CD4-positive, alpha-beta T cell (primary cell): ENCODE measurements around the gene KCNMB1. TPM values are rescaled to one million over a fixed set of nuclear protein-coding genes. Genes with fewer than 3 reads are reported as not detected.

Experiments used
- ATAC-seq: fragments of 200-7000 bp; cut with Tn5 transposase; one replicate; pipeline ENCODE4 v1.10.0; 2022; ENCODE audit warnings: mild to moderate bottlenecking; ENCODE audit not compliant: poor library complexity
- CTCF ChIA-PET: fragments of 350-600 bp; sonication (Branson Sonifier 250); formaldehyde crosslinking; loops from one replicate; lab custom pipeline; 2021; ENCODE audit warnings: antibody characterized with exemption, inconsistent platforms; lab: Charles Lee
- POLR2A ChIA-PET: fragments of 350-600 bp; sonication (Branson Sonifier 250); formaldehyde crosslinking; loops from one replicate; lab custom pipeline; 2021; ENCODE audit warnings: antibody characterized with exemption, inconsistent platforms; lab: Charles Lee
- DNase-seq, 14 experiments: peaks; one replicate each; pipeline ENCODE4 v3.0.0-alpha.2; 2013 to 2020; ENCODE audit warnings: mixed read lengths in 2 of 14
- H3K27ac ChIP-seq, 2 donors: one replicate each; pipeline versions ENCODE4 v1.5.1 to v1.7.0; 2013; ENCODE audit warnings: low read length in 2 of 2, low read depth in 1 of 2, mild to moderate bottlenecking in 1 of 2
- H3K27me3 ChIP-seq, 2 experiments: 1 replicate in 1 of 2; 2 replicates in 1 of 2; pipeline versions ENCODE4 v1.6.1 to v1.7.0; 2013; ENCODE audit warnings: low read length in 2 of 2, control low read depth in 1 of 2, mild to moderate bottlenecking in 1 of 2, moderate library complexity in 1 of 2; ENCODE audit not compliant: insufficient read depth in 2 of 2, control insufficient read depth in 1 of 2
- H3K36me3 ChIP-seq: one replicate; pipeline ENCODE4 v1.6.1; 2013; ENCODE audit warnings: low read length, control low read depth; ENCODE audit not compliant: insufficient read depth
- H3K4me1 ChIP-seq: one replicate; pipeline ENCODE4 v1.6.1; 2013; ENCODE audit warnings: low read length, control low read depth; ENCODE audit not compliant: insufficient read depth
- H3K4me3 ChIP-seq: one replicate; pipeline ENCODE4 v1.5.1; 2013; ENCODE audit warnings: mild to moderate bottlenecking, low read length, moderate library complexity
- H3K9me3 ChIP-seq, 2 experiments: 1 replicate in 1 of 2; 2 replicates in 1 of 2; pipeline versions ENCODE4 v1.6.1 to v1.7.0; 2013; ENCODE audit warnings: low read length in 2 of 2, mild to moderate bottlenecking in 2 of 2, control low read depth in 1 of 2, moderate library complexity in 1 of 2; ENCODE audit not compliant: control insufficient read depth in 1 of 2, insufficient read depth in 1 of 2
- H3K27ac Mint-ChIP-seq: one replicate; pipeline ENCODE4 v1.8.0; 2020; ENCODE audit warnings: mixed read lengths
- H3K27me3 Mint-ChIP-seq: one replicate; pipeline ENCODE4 v1.8.0; 2021; ENCODE audit warnings: mixed read lengths
- H3K36me3 Mint-ChIP-seq: one replicate; pipeline ENCODE4 v1.8.0; 2021; ENCODE audit warnings: low read depth, mixed read lengths
- H3K4me1 Mint-ChIP-seq: one replicate; pipeline ENCODE4 v1.8.0; 2021; ENCODE audit warnings: low read depth, mixed read lengths
- H3K4me3 Mint-ChIP-seq: one replicate; pipeline ENCODE4 v1.8.0; 2020; ENCODE audit warnings: mild to moderate bottlenecking, mixed read lengths
- H3K9me3 Mint-ChIP-seq: one replicate; pipeline ENCODE4 v1.8.0; 2020; ENCODE audit warnings: mixed read lengths
- CTCF ChIP-seq: fragments of 200-600 bp; IDR thresholded peaks from one replicate; pipeline ENCODE4 v1.8.0; 2022; ENCODE audit warnings: antibody characterized with exemption, mild to moderate bottlenecking
- intact Hi-C, 2 experiments: fragments of 100-400 bp; cut with DNase I in 1 of 2; cut with micrococcal nuclease in 1 of 2; formaldehyde crosslinking; loops; one replicate each; pipeline versions ENCODE4 v1.15.1 to v1.9.0; 2023 to 2025; cut with DNase I, micrococcal nuclease
- total RNA-seq, 174 experiments: library from RNA in 2 of 174; stranded (reverse) in 2 of 174; gene quantifications; one replicate each; pipeline ENCODE4 v1.2.3 and lab custom pipeline; 2021 to 2026

KCNMB1 gene
- total RNA-seq, 2 experiments from 2014 or later: 0.06 to 0.11 TPM

GRCh38 chr5:170414786-170415185, 25.6 kb upstream of the KCNMB1 start:
- Histone ChIP-seq H3K36me3 (no peaks in the 10 kb centered on the region), H3K27ac (no peak overlapping the region), H3K4me3 (no peak overlapping the region), H3K4me1 (peaks cover 18% of the 10 kb centered on the region), H3K27me3 (no peaks in the 10 kb centered on the region), H3K9me3 (no peaks in the 10 kb centered on the region)
- Mint-ChIP-seq H3K9me3 (no peaks in the 10 kb centered on the region), H3K27ac (peak overlapping the region; percentile 19), H3K27me3 (no peaks in the 10 kb centered on the region), H3K36me3 (no peaks in the 10 kb centered on the region), H3K4me3 (no peak overlapping the region), H3K4me1 (peaks cover 18% of the 10 kb centered on the region)
- ChIA-PET POLR2A (no interaction called here), CTCF (interaction anchor here (1.4 kb wide), 1 partner anchor 189 kb away, joined by 3 read pairs; no protein-coding TSS in a partner anchor)
- ATAC-seq (no peak), DNase-seq (no peak)
- intact Hi-C loops: no loop called here
- no peak for TF ChIP-seq CTCF

- ChIA-PET CTCF (no interaction called here), POLR2A (no interaction called here)
- no peaks in the 10 kb centered on the region for H3K9me3 Mint-ChIP-seq
- DNase-seq: no peak
- H3K27me3 Mint-ChIP-seq: no peaks in the 10 kb centered on the region
- no peak for TF ChIP-seq CTCF
- H3K36me3 Mint-ChIP-seq: no peaks in the 10 kb centered on the region
- Histone ChIP-seq H3K36me3 (no peaks in the 10 kb centered on the region), H3K27ac (no peak overlapping the region), H3K9me3 (no peaks in the 10 kb centered on the region), H3K4me3 (no peak overlapping the region), H3K27me3 (no peaks in the 10 kb centered on the region), H3K4me1 (peaks cover 18% of the 10 kb centered on the region)
- no peak overlapping the region for H3K4me3 Mint-ChIP-seq
- peak overlapping the region; percentile 19 for H3K27ac Mint-ChIP-seq
- no peak for ATAC-seq
- intact Hi-C loops: no loop called here
- peaks cover 18% of the 10 kb centered on the region for H3K4me1 Mint-ChIP-seq
Measured at GRCh38 chr5:170413897-170414296, 24.7 kb upstream of the KCNMB1 start.

GRCh38 chr5:170411100-170411499, 21.9 kb upstream of the KCNMB1 start:
- H3K4me1 Mint-ChIP-seq: peaks cover 1% of the 10 kb centered on the region
- Histone ChIP-seq H3K4me1 (peaks cover 7% of the 10 kb centered on the region), H3K4me3 (no peak overlapping the region), H3K27ac (no peak overlapping the region), H3K9me3 (no peaks in the 10 kb centered on the region), H3K27me3 (no peaks in the 10 kb centered on the region), H3K36me3 (no peaks in the 10 kb centered on the region)
- no peaks in the 10 kb centered on the region for H3K9me3 Mint-ChIP-seq
- POLR2A ChIA-PET: no interaction called here
- TF ChIP-seq CTCF: no peak
- DNase-seq: peak in 3 of 14 experiments; percentile 30 to 47 (median 32)
- no peak overlapping the region for H3K4me3 Mint-ChIP-seq
- CTCF ChIA-PET: no interaction called here
- no peak overlapping the region for H3K27ac Mint-ChIP-seq
- ATAC-seq: no peak
- H3K27me3 Mint-ChIP-seq: no peaks in the 10 kb centered on the region
- intact Hi-C loops: no loop called here
- H3K36me3 Mint-ChIP-seq: no peaks in the 10 kb centered on the region
